Adrenal gland (tissue), 12 donors: ENCODE results near the gene RABL6. TPM values are rescaled to one million over a fixed set of nuclear protein-coding genes. Genes with fewer than 3 reads are reported as not detected.

Source experiments
- DNase-seq, 7 donors: peaks; one replicate each; pipeline ENCODE4 v3.0.0-alpha.2; 2019 to 2020
- H3K27ac ChIP-seq, 5 donors: fragments of 200-600 bp; sonication (generic) in 4 of 5; 1 replicate in 3 of 5; 2 replicates in 2 of 5; pipeline versions ENCODE4 v1.5.1 to v1.8.0; 2016 to 2020; ENCODE audit warnings: mild to moderate bottlenecking in 1 of 5
- H3K27me3 ChIP-seq: fragments of 200-600 bp; 2 replicates; pipeline ENCODE4 v1.8.0; 2021
- H3K36me3 ChIP-seq, 2 donors: fragments of 200-600 bp; replicated peaks in 1 of 2; 1 replicate in 1 of 2; 2 replicates in 1 of 2; pipeline versions ENCODE4 v1.5.1 to v1.8.0; 2018 to 2022
- H3K4me1 ChIP-seq, 2 donors: fragments of 200-600 bp; replicated peaks in 1 of 2; 1 replicate in 1 of 2; 2 replicates in 1 of 2; pipeline versions ENCODE4 v1.5.1 to v1.8.0; 2018 to 2021
- H3K4me3 ChIP-seq, 4 donors: fragments of 200-600 bp; sonication (generic) in 3 of 4; one replicate each; pipeline ENCODE4 v1.5.1; 2016 to 2018
- H3K9me3 ChIP-seq, 3 donors: fragments of 200-600 bp; sonication (generic) in 1 of 3; replicated peaks in 1 of 3; 1 replicate in 2 of 3; 2 replicates in 1 of 3; pipeline versions ENCODE4 v1.5.1 to v1.8.0; 2016 to 2021
- POLR2A ChIP-seq, 2 donors: fragments of 450-650 bp; IDR thresholded peaks; one replicate each; pipeline ENCODE4 v1.6.1; 2017; ENCODE audit warnings: antibody characterized with exemption in 2 of 2, mild to moderate bottlenecking in 2 of 2, moderate library complexity in 1 of 2
- WGBS, 4 donors: extraction: QIAGEN DNeasy Blood & Tissue Kit in 2 of 4; methylation state at CpG; one replicate each; pipeline versions ENCODE4 v1.1.5 to v1.1.7; 2013 to 2017; 5-methylcytosine and 5-hydroxymethylcytosine counted together
- intact Hi-C, 2 donors: fragments of 100-400 bp; cut with DNase I; formaldehyde crosslinking; loops; one replicate each; pipeline versions ENCODE4 v1.14.1 to v1.15.0; 2022 to 2023
- polyA plus RNA-seq, 3 donors: library from polyadenylated mRNA; stranded (reverse); fragments of 200-250 nt in 2 of 3; fragments of 350-450 nt in 1 of 3; fragmentation: Illumina TruSeq in 1 of 3; extraction: RNeasy Lipid Tissue Mini Kit (QIAGEN cat#74804) in 1 of 3; gene quantifications; one replicate each; pipeline ENCODE4 v1.2.3, GENCODE V29; 2013 to 2014
- total RNA-seq, 9 donors: library from RNA; depleted of rRNA in 4 of 9; stranded (reverse); fragments of >200 nt in 4 of 9; fragments of 120-200 nt in 1 of 9; fragmentation: NEBNext Ultra II Directional in 1 of 9; extraction: Animal tissue kit (Norgen Biotek cat#: 25700) in 1 of 9; gene quantifications; one replicate each; pipeline versions ENCODE4 v1.1.0 to v1.2.4, GENCODE V29; 2013 to 2023
- TF ChIP-seq, protein P1 (sequence below), 6 experiments: fragments of 450-650 bp in 4 of 6; fragments of 200-600 bp in 2 of 6; sonication (generic) in 1 of 6; IDR thresholded peaks; 1 replicate in 5 of 6; 2 replicates in 1 of 6; pipeline versions ENCODE4 v1.5.1 to v1.8.0; 2016 to 2021; ENCODE audit warnings: antibody characterized with exemption in 6 of 6, mild to moderate bottlenecking in 2 of 6, moderate library complexity in 1 of 6
- donor health status: healthy with polysubstance abuse.
- donor health status: Bipolar disorder and iron deficiency.
- donor health status: DM: yes; HTN: yes; CAD: no.
- donor health status: DM: no; HTN: no; CAD: no.
- donor health status: DM: no; HTN: no; CAD: no.
- donor health status: DM: yes; HTN: yes; CAD: no.

Gene RABL6
- total and polyA plus RNA-seq, 12 donors, result 20.9 to 150 (median 61.0) TPM

DNA sequence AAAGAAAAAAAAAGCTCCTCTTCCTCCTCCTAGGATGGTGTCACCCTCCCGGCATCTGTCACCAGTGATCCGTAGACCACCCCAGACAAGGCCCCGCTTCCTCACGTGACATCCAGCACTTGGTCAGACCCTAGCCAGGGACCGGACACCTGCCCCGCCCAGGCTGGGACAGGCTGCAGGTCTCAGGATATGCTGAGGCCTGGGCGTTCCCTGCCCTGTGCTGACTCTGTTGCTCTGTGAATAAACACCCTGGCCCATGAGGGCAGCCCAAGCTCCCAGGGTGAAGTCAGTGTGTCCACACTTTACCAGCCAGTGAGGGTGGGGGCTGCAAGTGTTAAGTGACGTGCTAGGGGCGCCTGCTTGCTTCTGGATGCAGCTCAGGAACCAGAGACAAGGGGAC, 52.8 kb downstream of the RABL6 start:
- H3K27me3 ChIP-seq, result no peaks in the 10 kb centered on the region
- WGBS, 4 donors, result 86 to 95% (median 90%) methylated on average over 8 to 9 of the region's 9 CpGs
- no peaks in the 10 kb centered on the region for H3K9me3 ChIP-seq
- H3K36me3 ChIP-seq, result peaks cover 0 to 35% of the 10 kb centered on the region in 2 donors
- intact Hi-C loops, result no loop called here
- no peak overlapping the region for H3K4me3 ChIP-seq
- no peak overlapping the region for H3K27ac ChIP-seq
- peaks cover 18 to 26% of the 10 kb centered on the region in 2 donors for H3K4me1 ChIP-seq
- peak in 5 of 7 donors; percentile 12 to 54 (median 23) for DNase-seq
- TF ChIP-seq, protein P1, sequence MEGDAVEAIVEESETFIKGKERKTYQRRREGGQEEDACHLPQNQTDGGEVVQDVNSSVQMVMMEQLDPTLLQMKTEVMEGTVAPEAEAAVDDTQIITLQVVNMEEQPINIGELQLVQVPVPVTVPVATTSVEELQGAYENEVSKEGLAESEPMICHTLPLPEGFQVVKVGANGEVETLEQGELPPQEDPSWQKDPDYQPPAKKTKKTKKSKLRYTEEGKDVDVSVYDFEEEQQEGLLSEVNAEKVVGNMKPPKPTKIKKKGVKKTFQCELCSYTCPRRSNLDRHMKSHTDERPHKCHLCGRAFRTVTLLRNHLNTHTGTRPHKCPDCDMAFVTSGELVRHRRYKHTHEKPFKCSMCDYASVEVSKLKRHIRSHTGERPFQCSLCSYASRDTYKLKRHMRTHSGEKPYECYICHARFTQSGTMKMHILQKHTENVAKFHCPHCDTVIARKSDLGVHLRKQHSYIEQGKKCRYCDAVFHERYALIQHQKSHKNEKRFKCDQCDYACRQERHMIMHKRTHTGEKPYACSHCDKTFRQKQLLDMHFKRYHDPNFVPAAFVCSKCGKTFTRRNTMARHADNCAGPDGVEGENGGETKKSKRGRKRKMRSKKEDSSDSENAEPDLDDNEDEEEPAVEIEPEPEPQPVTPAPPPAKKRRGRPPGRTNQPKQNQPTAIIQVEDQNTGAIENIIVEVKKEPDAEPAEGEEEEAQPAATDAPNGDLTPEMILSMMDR (IDR thresholded peaks at IDR 0.05), result no peak
- no peak for TF ChIP-seq POLR2A (IDR thresholded peaks at IDR 0.05)

DNA sequence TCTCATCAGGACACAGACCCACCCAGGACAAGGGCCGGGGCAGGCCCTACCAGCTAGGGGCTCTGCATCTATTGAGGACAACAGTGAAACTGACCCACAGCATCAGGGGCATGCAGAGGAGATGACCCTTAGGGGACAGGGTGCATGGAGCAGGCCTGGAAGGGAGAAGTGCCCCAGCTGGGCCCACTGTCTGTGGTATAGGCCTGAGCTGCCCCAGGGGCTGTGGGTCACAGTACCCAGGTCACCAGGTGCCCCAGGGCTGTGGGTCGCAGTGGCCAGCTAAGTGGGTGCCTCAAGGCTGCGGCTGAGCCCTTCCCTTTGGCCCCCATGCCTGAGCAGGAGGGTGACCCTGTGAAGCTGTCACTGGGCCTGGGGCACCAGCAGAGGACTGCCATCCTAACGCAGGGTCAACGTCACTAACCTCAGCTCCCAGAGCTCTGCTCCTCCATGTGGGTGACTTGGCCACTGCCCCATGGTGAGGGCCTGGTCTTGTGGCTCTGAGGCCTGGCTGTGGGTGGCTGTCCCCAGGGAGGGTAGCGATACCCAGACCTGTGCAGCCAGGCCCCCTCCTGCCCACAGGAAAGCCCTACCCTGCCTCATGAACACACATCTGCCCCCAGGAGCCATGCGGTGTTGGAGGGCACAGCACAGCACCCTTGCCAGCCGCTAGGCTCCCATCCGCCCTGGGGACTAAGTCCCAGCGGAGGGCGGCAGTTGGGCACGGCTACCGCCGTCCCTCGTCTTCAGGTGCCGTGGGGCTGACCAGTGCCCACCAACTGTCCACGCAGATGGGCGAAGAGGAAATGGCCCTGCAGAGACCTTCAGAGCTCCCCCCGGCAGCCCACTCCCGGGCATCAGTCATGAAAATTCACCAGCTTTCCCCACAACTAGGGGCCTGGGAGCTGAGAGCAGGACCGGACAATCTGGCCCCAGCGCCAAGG, 53.5 kb downstream of the RABL6 start:
- H3K9me3 ChIP-seq, result no peaks in the 10 kb centered on the region
- peak in 3 of 7 donors; percentile 12 to 22 (median 19) for DNase-seq
- no peak overlapping the region for H3K27ac ChIP-seq
- TF ChIP-seq POLR2A (IDR thresholded peaks at IDR 0.05), result no peak
- TF ChIP-seq, protein P1 (IDR thresholded peaks at IDR 0.05), result no peak
- H3K4me1 ChIP-seq, result peaks cover 20 to 26% of the 10 kb centered on the region in 2 donors
- 88 to 92% (median 91%) methylated on average over 8 to 22 of the region's 22 CpGs for WGBS, 4 donors
- intact Hi-C loops, result no loop called here
- no peaks in the 10 kb centered on the region for H3K27me3 ChIP-seq
- peaks cover 0 to 35% of the 10 kb centered on the region in 2 donors for H3K36me3 ChIP-seq
- no peak overlapping the region for H3K4me3 ChIP-seq

DNA sequence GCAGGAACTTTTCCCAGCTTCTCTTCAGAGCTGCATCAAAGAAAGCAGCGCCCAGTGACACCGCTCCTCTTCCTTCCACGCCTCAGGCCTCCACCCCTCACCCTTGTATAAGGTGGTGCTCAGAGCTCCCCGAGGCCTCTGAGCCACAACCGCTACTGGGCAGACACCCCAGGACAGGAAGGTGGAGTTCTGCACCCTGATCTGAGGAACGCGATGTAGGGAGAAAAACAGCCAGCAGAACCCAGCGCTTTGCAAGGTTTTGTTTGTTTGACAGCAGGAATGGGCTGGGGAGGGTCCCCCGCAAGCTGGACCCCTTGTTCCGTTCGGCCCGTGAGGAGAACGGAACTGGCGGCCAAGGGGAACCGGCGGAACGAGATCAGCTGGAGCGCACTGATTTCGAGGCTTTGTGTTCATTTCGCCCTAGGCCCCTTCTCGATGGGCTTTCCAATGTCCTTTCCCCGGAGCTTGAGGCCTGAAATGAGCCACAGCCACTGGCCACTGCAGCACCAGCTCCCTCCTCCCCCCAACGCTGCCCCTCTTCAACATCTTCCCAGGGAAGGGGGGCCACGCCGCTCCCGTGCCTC, 54.2 kb downstream of the RABL6 start:
- TF ChIP-seq, protein P1 (IDR thresholded peaks at IDR 0.05), result no peak
- TF ChIP-seq POLR2A (IDR thresholded peaks at IDR 0.05), result no peak
- intact Hi-C loops, result no loop called here
- no peaks in the 10 kb centered on the region for H3K9me3 ChIP-seq
- 87 to 91% (median 88%) methylated on average over 26 of the region's 26 CpGs for WGBS, 4 donors
- H3K27ac ChIP-seq, result no peak overlapping the region
- no peaks in the 10 kb centered on the region for H3K27me3 ChIP-seq
- H3K4me3 ChIP-seq, result no peak overlapping the region
- DNase-seq, result peak in 1 of 7 donors; percentile 10
- H3K4me1 ChIP-seq, result peaks cover 22 to 30% of the 10 kb centered on the region in 2 donors
- peaks cover 0 to 35% of the 10 kb centered on the region in 2 donors for H3K36me3 ChIP-seq

DNA sequence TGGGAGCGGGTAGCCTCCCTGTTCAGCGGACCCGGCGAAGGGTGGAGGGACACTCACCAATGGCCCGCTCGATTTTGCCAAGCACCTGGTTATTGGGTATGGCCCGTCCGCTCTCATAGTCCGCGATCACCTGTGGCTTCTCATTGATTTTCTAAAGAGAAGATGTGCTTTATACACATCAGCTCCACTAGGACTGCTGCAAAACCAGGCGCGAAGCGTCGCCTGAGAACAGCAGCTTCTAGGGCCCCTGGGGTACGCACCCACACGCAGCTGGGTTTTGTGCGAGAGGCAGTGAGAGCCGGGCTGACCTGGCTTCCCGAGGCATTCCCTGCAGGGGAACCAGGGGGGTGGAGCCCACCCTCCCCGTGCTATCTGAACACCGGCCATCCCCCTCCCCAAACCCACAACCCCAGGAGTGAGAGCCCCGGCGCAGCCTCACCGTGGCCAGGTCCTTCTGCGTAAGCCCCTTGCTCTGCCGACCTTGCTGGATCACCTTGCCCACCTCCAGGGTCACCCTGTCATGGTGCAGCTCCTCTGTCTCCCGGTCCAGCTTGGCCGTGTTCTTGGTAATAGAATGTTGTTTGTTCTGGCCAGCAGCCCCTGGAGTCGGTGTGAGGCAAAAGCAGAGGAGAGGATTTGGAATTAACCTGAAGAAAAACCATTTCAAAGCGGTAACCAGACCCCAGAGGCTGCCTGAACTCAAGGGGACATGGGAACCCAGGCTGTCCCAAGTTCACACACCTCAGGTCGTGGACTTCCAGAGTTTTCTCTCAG, 55.3 kb downstream of the RABL6 start:
- peak in 2 of 7 donors; percentile 11 to 16 for DNase-seq

More for the DNA sequence above, 55.3 kb downstream of the RABL6 start:
- Histone ChIP-seq H3K4me1 (peaks cover 24 to 32% of the 10 kb centered on the region in 2 donors), H3K27ac (no peak overlapping the region), H3K36me3 (peaks cover 0 to 35% of the 10 kb centered on the region in 2 donors), H3K9me3 (no peaks in the 10 kb centered on the region), H3K27me3 (no peaks in the 10 kb centered on the region), H3K4me3 (no peak overlapping the region)
- TF ChIP-seq, protein P1 (IDR thresholded peaks at IDR 0.05), result no peak
- no peak for TF ChIP-seq POLR2A (IDR thresholded peaks at IDR 0.05)
- WGBS, 4 donors, result 85 to 93% (median 91%) methylated on average over 12 to 31 of the region's 31 CpGs
- intact Hi-C loops, result no loop called here
